ACHN (cell line): Measurements from ENCODE around the gene SYMPK.

Experiments
- DNase-seq: peaks from one replicate; pipeline ENCODE4 v3.0.0-alpha.2; 2015
- in situ Hi-C: cut with HindIII; loops from 2 replicates; pipeline ENCODE4 v1.10.0; 2017; ENCODE audit warnings: low sequenced_read_pairs, low pct_ligation_motif_present, low pct_unique_long_range_greater_than_20kb

SYMPK gene

GRCh38 chr19:45842198-45842597 lies 20.7 kb downstream of the SYMPK start:
- no peak for DNase-seq
- in situ Hi-C loops = no loop called here

DNA sequence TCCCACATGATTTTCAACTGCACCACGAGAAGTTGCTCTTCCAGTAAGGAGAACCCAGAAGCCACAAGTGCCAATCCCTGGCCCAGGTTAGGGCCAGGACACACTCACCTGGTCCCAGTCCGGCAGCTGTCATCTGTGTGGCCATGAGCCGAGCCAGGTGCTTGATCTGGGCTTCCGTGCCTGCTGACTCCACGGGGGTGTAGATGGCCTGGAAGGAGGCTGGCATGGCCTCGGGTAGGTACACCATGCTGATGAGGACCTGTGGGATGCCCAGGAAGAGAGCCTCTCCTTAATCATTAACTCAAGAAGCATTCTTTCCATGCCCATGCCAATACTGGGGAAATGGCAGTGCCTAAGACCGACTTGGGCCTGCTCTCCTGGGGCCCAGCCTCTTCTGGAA lies 28.0 kb downstream of the SYMPK start:
- peak; percentile 45 for DNase-seq
- in situ Hi-C loops = no loop called here

DNA sequence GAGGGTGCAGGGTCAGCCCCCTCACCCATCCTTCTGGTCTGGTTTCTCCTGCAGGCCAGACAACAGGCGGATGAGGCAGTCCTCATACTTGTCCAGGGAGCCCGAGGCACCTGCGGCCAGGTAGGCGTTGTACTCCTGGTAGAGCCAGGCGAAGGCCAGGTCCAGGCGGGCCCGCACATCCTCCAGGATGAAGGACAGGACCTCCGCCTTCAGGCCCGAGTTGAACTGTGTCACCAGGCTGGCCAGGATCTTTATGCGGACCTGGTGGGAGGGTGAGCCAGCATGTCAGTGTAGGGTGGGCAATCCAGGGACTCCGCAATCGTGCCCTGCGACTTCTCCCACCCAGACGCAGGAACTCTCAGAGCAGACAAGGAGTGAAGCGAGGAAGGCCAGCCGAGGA lies 34.0 kb downstream of the SYMPK start:
- DNase-seq = no peak
- in situ Hi-C loops = no loop called here

- in situ Hi-C loops = no loop called here
- no peak for DNase-seq
Observed at GRCh38 chr19:45828523-45828922, 34.4 kb downstream of the SYMPK start.

DNA sequence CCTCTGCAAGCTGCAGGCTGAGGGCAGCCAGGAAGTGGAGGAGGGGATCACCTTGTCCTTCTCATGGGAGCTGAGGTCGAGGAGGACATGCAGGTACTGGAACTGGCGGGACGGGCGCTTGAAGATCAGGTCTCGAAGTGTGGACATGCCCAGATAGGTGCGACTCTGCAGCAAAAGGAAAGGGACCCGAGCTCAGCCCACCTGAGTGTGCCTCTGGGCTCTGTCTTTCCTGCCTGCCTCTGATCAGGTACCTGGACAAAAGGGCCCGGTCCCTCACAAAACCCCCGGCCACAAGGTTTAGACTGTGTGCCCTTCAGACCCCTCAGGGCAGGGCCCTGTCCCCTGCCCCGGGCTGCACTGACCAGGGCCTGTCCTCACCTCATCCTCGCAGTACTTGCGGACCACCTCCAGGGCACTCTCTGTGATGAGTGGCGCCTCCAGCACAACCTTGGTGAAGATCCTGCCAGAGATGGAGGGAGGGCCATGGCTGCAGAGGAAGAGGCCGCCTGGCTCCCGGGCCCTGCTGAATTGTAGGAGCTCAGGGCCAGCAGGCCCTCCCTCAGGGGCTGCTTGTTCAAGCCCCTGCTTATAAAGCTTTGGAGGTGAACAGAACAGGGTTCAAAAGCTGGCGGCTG lies 35.4 kb downstream of the SYMPK start:
- DNase-seq = no peak
- in situ Hi-C loops = no loop called here

DNA sequence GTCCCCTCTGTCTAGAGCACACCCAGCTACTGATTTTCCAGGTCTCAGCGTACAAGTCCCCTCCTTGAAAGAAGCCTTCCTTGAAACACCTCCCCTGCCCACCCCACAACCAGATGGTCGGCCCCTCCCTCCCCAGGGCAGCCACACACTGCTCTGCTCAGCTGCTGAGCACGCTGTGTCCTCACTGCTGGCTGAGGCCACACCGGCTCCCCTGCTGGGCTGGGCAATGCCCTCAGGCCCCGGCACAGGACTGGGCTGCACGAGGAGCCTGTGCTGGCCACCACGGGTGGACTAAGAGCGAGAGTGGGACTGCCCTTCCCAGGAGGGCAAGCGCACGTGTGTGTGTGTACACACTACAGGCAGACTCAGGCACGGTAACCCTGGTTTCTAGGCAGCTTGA lies 36.0 kb downstream of the SYMPK start:
- DNase-seq = no peak
- in situ Hi-C loops = no loop called here

- in situ Hi-C loops = no loop called here
- no peak for DNase-seq
Observed at GRCh38 chr19:45825917-45826893, 36.7 kb downstream of the SYMPK start.

DNA sequence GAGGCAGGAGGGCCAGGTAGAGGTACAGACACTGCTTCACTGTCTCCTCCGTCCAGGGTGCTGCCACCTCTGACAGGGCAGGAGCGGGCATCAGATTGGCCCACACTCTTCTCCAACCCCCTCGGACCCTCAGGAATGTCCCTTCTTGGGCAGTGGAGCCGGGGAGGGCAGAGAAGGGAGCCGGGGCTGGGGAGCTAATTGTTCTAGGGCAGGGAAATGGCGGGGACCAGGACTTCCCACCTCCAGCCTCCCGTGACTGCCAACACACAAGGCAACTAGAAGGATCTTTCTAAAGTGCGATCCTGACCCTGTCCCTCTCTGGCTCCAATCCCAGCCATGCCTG lies 37.7 kb downstream of the SYMPK start:
- no peak for DNase-seq
- in situ Hi-C loops = no loop called here

DNA sequence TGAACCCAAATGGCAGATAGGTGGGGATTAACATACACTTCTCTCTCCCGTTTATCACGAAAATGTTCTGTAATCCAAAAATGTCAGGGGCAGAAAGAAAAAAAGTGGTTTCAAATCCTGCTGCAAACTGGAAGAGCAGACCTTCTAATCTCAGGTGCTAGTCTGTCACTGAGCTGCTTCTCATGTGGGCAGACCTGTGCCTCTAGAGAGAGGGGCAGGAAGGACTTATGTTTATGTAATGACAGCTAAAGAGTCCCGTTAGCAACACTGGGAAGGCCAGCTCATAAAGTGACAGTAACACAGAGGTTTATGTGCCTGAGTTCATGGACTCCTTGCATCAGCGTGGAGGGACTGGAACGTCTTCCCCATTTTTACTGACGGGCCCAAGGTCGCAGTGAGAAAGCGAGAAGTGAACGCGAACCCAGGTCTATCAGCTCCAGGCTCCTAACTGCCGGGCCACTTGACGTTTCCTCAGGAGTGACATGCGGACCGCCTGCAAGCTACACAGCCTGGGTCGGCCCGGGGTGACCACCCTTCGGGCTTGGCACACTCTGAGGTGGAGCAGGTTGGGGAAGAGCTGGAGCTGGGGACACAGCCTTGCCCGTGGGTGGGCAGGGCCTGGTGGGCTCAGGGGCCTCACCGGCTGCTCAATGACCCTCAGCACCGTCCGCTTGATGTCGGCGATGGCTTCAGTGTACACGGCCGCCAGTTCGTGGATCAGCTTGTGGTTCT lies 38.2 kb downstream of the SYMPK start:
- no peak for DNase-seq
- in situ Hi-C loops = no loop called here

- no peak for DNase-seq
- in situ Hi-C loops = no loop called here
Observed at GRCh38 chr19:45824041-45824471, 38.9 kb downstream of the SYMPK start.

- in situ Hi-C loops = no loop called here
Observed at GRCh38 chr19:45823182-45823581, 39.8 kb downstream of the SYMPK start.

DNA sequence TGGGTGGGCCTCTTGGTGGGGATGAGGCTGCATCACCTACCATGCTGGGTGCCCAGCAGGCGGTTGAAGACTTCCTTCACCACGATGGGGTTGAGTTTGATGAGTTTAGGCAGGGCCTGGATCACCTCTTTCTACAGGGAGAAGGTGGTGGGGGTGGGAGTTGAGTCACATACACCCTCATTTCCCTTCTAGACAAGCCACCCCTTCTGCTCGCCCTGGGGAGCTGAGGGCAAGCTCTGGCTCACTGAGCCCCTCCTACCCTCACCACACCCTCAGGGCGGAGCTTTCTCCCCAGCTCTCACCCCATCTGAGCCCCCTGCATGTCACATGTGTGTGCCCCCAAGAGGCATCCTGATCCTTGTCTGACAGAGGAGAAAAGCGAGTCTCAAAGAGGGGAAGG lies 40.2 kb downstream of the SYMPK start:
- no peak for DNase-seq
- in situ Hi-C loops = no loop called here

More at GRCh38 chr19:45823182-45823581, 39.8 kb downstream of the SYMPK start:
- no peak for DNase-seq

DNA sequence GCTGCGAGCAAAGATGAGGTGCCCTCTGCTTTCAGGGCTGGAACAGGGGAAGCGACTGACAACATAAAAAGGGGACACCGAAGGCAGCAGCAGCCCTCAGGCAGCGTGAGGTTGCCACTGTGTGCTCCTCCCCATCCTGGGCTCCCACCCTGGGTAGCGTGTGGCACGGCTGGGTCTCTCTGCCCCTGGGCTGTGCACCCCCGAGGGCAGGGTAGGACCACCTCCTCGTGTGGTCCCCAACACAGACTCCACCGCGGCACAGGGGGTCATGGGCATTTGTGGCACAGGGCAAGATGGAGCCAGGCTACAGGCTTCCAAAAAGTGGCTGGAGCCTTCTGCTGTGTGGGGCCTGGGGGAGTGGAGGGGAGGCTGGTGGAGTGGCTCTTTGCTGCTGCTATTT lies 41.4 kb downstream of the SYMPK start:
- DNase-seq = no peak
- in situ Hi-C loops = no loop called here

GRCh38 chr19:45821103-45821521 lies 41.8 kb downstream of the SYMPK start:
- in situ Hi-C loops = no loop called here
- DNase-seq = no peak

- in situ Hi-C loops = no loop called here
- no peak for DNase-seq
Observed at GRCh38 chr19:45820413-45821102, 42.4 kb downstream of the SYMPK start.

DNA sequence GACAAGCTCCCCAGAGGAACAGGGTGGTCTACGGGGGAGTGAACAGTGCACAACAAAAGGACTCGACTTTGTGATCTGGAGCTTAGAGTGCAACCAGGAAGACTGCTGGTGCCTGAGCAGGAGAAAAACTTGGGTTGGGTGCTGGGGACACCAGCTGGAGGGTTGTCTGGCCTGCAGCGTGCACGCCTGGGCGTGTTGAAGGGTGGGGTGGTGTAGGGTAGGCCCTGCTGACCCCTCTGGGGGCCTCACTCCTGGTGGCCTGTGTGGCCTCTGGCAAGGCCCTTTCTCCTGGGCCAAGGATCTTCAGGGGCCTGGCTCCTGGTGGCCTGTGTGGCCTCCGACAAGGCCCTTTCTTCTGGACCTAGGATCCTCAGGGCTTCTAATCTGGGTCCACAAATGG lies 43.2 kb downstream of the SYMPK start:
- in situ Hi-C loops = no loop called here
- no peak for DNase-seq

- in situ Hi-C loops = no loop called here
- DNase-seq = no peak
Observed at GRCh38 chr19:45817725-45818301, 45.1 kb downstream of the SYMPK start.

- in situ Hi-C loops = no loop called here
- DNase-seq = peak; percentile 90
Observed at GRCh38 chr19:45817010-45817724, 45.8 kb downstream of the SYMPK start.
